IgD-negative memory B cell (primary cell): ENCODE data around the gene NPC1L1. TPM values are rescaled to one million over a fixed set of nuclear protein-coding genes. Genes with fewer than 3 reads are reported as not detected.

Source experiments
- H3K27ac Mint-ChIP-seq, 3 donors: one replicate each; pipeline ENCODE4 v1.8.0; 2020 to 2022; ENCODE audit warnings: mild to moderate bottlenecking in 3 of 3, mixed read lengths in 3 of 3, moderate library complexity in 1 of 3
- H3K27me3 Mint-ChIP-seq: one replicate; pipeline ENCODE4 v1.8.0; 2021; ENCODE audit warnings: mixed read lengths
- H3K36me3 Mint-ChIP-seq: one replicate; pipeline ENCODE4 v1.8.0; 2020; ENCODE audit warnings: mild to moderate bottlenecking, mixed read lengths
- H3K4me1 Mint-ChIP-seq, 3 donors: one replicate each; pipeline ENCODE4 v1.8.0; 2020 to 2022; ENCODE audit warnings: mixed read lengths in 3 of 3, mild to moderate bottlenecking in 1 of 3
- H3K4me3 Mint-ChIP-seq, 4 donors: one replicate each; pipeline ENCODE4 v1.8.0; 2020 to 2022; ENCODE audit warnings: mild to moderate bottlenecking in 4 of 4, mixed read lengths in 4 of 4, moderate library complexity in 3 of 4
- H3K9me3 Mint-ChIP-seq, 3 donors: one replicate each; pipeline ENCODE4 v1.8.0; 2020 to 2021; ENCODE audit warnings: mixed read lengths in 3 of 3, mild to moderate bottlenecking in 1 of 3
- polyA plus RNA-seq: library from polyadenylated mRNA; unstranded; fragments of 300-500 nt; fragmentation: Illumina TruSeq; gene quantifications from one replicate; pipeline ENCODE4 v1.2.3, GENCODE V29; 2021

The NPC1L1 gene
- polyA plus RNA-seq, result not detected

GRCh38 chr7:44541028-44541869 is at the start of gene NPC1L1:
Gene NPC1L1 (minus strand): TSS chr7:44541330. CDS start chr7:44541259, 71 bp downstream.
- H3K4me3 Mint-ChIP-seq, result no peak within 1 kb of the TSS
- peaks cover 9% of the 10 kb centered on the region for H3K27me3 Mint-ChIP-seq
- H3K4me1 Mint-ChIP-seq, result no peaks in the 10 kb centered on the region
- H3K9me3 Mint-ChIP-seq, result no peaks in the 10 kb centered on the region
- peak within 1 kb of the TSS in 1 of 3 donors; percentile 50 for H3K27ac Mint-ChIP-seq
- peaks cover 5% of the 10 kb centered on the region for H3K36me3 Mint-ChIP-seq

GRCh38 chr7:44590910-44591309 is 49.8 kb upstream of the NPC1L1 start:
- peaks cover 3% of the 10 kb centered on the region for H3K27me3 Mint-ChIP-seq
- H3K4me1 Mint-ChIP-seq, result peaks cover 0 to 6% (median 6%) of the 10 kb centered on the region in 3 donors
- no peak overlapping the region for H3K4me3 Mint-ChIP-seq
- H3K27ac Mint-ChIP-seq, result no peak overlapping the region
- no peaks in the 10 kb centered on the region for H3K36me3 Mint-ChIP-seq
- no peaks in the 10 kb centered on the region for H3K9me3 Mint-ChIP-seq

DNA sequence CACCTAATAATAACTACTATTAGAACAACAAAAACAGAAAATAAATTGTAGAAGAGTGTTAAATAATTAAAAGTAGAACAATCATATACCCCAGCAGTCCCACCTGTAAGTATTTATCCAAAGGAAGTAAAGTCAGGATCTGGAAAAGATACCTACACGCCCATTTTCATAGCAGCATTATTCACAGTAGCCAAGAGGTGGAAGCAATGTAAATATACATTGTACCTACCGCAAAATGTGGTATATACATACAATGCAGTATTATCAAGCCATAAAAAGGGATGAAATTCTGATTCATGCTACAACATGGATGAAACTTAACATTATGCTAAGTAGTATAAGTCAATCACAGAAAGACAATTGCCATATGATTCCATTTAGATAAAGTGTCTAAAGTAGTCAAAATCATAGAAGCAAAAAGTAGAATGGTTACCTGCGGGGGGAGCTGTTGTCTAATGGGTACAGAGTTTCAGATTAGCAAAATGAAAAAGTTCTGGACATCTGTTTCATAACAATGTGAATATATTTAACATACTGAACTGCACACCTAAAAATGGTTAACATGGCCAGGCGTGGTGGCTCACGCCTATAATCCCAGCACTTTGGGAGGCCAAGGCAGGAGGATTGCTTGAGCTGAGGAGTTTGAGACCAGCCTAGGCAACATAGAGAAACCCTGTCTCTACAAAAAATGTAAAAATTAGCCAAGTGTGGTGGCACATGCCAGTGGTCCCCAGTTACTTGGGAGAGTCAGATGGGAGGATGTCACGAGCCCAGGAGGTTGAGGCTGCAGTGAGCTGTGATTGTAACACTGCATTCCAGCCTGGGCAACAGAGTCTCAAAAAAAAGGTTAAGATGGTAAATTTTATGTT is 46.9 kb upstream of the NPC1L1 start:
- no peaks in the 10 kb centered on the region for H3K9me3 Mint-ChIP-seq
- no peaks in the 10 kb centered on the region for H3K36me3 Mint-ChIP-seq
- peaks cover under 1% of the 10 kb centered on the region for H3K27me3 Mint-ChIP-seq
- H3K4me1 Mint-ChIP-seq, result peaks cover 0 to 6% (median 6%) of the 10 kb centered on the region in 3 donors
- H3K4me3 Mint-ChIP-seq, result peak overlapping the region in 1 of 4 donors; percentile 6
- peak overlapping the region in 2 of 3 donors; percentile 2 to 14 for H3K27ac Mint-ChIP-seq

- Mint-ChIP-seq H3K4me3 (peak overlapping the region; percentile 90 to 98 (median 94)), H3K27me3 (no peaks in the 10 kb centered on the region), H3K36me3 (peaks cover 2% of the 10 kb centered on the region), H3K27ac (peak overlapping the region; percentile 94 to 97 (median 95)), H3K4me1 (peaks cover 11 to 30% (median 17%) of the 10 kb centered on the region in 3 donors), H3K9me3 (no peaks in the 10 kb centered on the region)
These were observed 42.2 kb upstream of the NPC1L1 start for GRCh38 chr7:44583146-44583865.

DNA sequence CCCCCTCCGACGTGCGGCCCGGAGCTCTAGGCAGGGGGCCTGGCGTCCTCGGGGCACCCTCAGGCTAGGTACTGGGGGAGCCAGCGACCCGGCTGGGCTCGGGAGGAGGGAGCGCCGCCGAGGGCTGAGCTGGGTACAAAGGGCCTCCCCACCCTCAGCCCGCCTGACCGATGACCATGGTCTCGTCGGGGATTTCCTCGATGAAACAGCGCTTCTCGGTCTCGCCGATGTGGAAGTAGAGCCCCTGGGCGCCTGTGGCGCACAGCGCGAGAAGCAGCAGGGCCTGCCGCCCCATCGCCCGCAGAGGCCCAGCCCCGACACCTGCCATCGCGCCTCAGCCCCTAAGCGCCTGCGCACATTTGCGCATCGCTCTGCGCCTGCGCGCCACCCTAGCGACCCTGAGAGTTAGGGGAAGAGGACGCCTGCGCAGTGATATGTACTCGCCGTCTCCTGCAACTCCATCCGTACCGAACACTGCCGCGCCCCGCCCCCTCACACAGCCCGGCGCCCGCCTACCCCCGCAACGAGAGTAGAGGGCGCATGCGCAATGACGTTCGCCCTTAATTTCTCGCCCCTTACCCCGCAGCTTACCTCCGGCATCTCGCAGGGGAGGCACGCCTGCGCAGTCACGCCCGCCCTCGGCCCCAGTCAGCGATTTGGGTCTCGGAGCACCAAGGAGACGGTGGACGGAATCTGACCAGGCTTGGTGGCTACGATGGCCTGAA is 40.9 kb upstream of the NPC1L1 start, which contains the start of gene TMED4:
Gene TMED4, minus strand, starts transcription at position 353 of the 725 bp plus-strand sequence. Its CDS starts 25 bp downstream, at position 328.
- Mint-ChIP-seq H3K4me1 (peaks cover 11 to 24% (median 12%) of the 10 kb centered on the region in 3 donors), H3K27me3 (no peaks in the 10 kb centered on the region), H3K36me3 (peaks cover 2% of the 10 kb centered on the region), H3K9me3 (no peaks in the 10 kb centered on the region), H3K27ac (peak within 1 kb of the TSS; percentile 94 to 97 (median 95)), H3K4me3 (peak within 1 kb of the TSS; percentile 90 to 98 (median 94))

DNA sequence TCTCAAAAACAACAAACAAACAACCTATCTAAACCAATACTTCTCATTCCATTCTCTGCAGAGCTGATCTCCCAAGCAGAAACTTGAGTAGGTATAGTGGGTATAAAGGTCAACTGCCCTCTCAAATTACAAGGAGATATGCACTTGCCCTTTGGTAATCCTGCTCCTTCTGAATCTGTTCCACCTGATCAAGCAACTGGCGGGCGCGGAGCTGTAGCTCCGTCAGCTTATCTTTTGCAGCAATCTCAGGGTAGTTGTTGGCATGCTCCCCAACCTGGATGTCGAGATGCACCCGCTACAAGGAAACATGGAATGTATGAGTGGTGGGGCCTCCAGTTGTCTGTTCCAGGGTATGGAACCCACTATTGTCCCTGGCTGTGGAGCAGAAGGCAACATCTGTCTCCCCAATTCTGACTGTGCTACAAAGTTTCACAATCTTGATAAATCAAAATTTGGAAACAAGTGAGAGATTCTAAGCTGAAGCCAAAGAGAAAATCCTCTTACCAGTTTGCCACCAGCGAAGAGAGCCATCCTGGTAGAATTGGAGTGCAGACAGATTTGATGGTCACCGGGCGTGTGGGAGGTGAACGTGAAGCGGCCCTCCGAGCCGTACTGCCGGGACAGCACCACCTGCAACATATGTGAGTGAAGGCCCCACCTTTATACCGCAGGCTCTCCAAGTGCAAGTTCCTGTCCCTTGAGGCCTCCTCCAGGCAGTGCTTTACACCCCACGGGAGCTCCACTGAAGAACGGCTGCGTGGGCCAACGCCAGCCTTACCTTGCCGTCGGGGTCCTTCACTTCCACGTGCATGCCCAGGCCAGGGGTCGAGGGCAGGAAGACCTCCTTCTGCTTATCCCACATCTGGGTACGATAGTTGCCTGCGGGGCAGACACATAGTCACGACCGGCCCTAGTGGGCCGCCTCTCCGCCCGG is 40.1 kb upstream of the NPC1L1 start:
- Mint-ChIP-seq H3K36me3 (peaks cover 2% of the 10 kb centered on the region), H3K4me3 (peak overlapping the region; percentile 90 to 98 (median 94)), H3K9me3 (no peaks in the 10 kb centered on the region), H3K27ac (peak overlapping the region; percentile 94 to 97 (median 95)), H3K27me3 (no peaks in the 10 kb centered on the region), H3K4me1 (peaks cover 11 to 24% (median 13%) of the 10 kb centered on the region in 3 donors)

DNA sequence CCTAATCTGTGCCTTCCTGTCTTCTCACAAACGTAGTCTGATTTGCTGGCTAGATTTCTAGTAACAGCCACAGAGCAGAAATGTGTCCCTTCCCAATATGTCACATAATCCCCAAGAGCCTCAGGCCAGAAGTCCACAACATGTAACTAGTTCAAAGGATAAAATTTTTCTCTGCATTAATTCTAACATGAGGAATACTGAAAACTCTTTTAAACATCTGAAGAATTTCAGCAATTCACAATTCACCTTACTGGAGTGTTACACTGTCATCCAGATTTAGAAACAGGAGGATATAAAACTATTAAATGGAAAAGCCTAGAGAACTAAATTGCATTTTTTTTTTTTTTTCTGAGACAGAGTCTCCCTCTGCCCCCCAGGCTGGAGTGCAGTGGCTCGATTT is 35.1 kb upstream of the NPC1L1 start:
- Mint-ChIP-seq H3K36me3 (peaks cover 3% of the 10 kb centered on the region), H3K4me1 (peaks cover 27 to 31% (median 29%) of the 10 kb centered on the region in 3 donors), H3K9me3 (no peaks in the 10 kb centered on the region), H3K27me3 (no peaks in the 10 kb centered on the region), H3K27ac (peak overlapping the region; percentile 45 to 56 (median 48)), H3K4me3 (peak overlapping the region in 3 of 4 donors; percentile 27 to 99 (median 67))

DNA sequence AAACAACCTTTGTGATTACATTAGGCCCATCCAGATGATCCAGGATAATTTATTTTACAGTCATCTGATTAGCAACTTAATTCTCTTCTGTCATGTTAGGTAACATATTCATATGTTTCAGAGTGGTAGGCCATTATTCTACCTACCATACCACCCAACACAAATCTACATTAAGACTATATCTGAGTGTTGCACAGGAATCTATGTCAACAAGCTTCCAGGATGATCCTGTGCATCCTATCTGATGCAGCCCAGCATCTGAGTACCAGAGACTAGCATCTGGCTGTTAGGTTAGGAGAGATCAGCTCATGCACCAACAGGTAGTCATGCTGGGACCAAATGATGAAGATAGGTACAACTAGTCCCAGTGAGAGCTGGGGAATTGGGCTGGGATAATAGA is 33.9 kb upstream of the NPC1L1 start:
- Mint-ChIP-seq H3K9me3 (no peaks in the 10 kb centered on the region), H3K4me3 (peak overlapping the region; percentile 90 to 99 (median 98)), H3K27ac (peak overlapping the region; percentile 87 to 96 (median 96)), H3K4me1 (peaks cover 21 to 26% (median 21%) of the 10 kb centered on the region in 3 donors), H3K27me3 (no peaks in the 10 kb centered on the region), H3K36me3 (peaks cover 3% of the 10 kb centered on the region)

DNA sequence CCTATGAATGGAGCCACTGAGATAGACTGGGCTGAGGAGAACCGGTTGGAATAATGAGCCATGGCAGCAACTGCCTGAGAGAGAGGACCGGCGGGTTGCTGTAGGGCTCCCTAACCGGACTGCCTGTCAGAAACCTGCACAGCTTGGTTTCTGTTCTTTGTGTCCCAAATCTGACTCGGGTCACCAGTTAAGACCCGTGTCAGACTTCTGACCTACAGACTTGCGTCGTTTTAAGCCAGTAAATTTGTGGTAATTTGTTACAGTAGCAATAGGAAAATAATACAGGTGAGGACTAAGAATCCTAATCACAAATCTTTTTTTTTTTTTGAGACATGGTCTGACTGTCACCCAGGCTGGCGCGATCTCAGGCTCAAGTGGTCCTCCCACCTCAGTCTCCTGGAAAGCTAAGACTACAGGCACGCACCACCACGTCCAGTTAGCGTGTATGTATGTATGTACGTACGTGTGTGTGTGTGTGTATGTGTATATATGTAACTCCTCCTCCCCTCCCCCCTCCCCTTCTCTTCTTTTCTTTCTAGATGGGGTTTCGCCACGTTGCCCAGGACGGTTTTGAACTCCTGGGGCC is 33.2 kb upstream of the NPC1L1 start:
- H3K27me3 Mint-ChIP-seq, result no peaks in the 10 kb centered on the region

GRCh38 chr7:44573464-44574286 is 32.5 kb upstream of the NPC1L1 start, which contains the start of gene DDX56:
Gene DDX56 (minus strand): TSS chr7:44573908. CDS start chr7:44573895, 13 bp downstream.
- Mint-ChIP-seq H3K4me3 (peak within 1 kb of the TSS; percentile 90 to 99 (median 98)), H3K36me3 (peaks cover 1% of the 10 kb centered on the region), H3K27me3 (no peaks in the 10 kb centered on the region), H3K9me3 (no peaks in the 10 kb centered on the region), H3K4me1 (peaks cover 10 to 24% (median 18%) of the 10 kb centered on the region in 3 donors), H3K27ac (peak within 1 kb of the TSS; percentile 96 to 99 (median 96))

More for the DNA sequence above, 33.2 kb upstream of the NPC1L1 start:
- Mint-ChIP-seq H3K4me1 (peaks cover 15 to 24% (median 18%) of the 10 kb centered on the region in 3 donors), H3K9me3 (no peaks in the 10 kb centered on the region), H3K36me3 (peaks cover 1% of the 10 kb centered on the region), H3K27ac (peak overlapping the region; percentile 96 to 99 (median 96)), H3K4me3 (peak overlapping the region; percentile 90 to 99 (median 98))

DNA sequence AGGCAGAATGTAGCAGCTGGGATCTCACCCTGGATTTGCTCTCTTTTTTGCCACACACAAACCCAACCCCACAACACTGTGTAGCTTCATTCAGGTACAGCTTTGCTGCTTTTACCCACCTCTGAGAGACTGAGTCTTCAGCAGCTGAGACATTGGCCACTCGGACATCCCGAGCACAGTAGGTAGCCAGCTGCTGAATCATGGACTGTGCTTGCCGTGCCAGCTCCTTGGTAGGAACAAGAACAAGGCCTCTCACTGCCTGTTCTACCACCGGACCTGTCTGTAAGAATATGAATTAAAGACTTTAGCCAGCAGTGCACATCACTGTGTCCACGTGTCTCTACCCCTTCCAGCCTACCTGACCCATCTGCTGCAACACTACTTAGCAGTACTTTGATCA is 31.6 kb upstream of the NPC1L1 start:
- Mint-ChIP-seq H3K4me3 (peak overlapping the region; percentile 90 to 99 (median 98)), H3K36me3 (peaks cover 1% of the 10 kb centered on the region), H3K9me3 (no peaks in the 10 kb centered on the region), H3K27me3 (no peaks in the 10 kb centered on the region), H3K4me1 (peaks cover 10 to 24% (median 18%) of the 10 kb centered on the region in 3 donors), H3K27ac (peak overlapping the region; percentile 96 to 99 (median 96))

DNA sequence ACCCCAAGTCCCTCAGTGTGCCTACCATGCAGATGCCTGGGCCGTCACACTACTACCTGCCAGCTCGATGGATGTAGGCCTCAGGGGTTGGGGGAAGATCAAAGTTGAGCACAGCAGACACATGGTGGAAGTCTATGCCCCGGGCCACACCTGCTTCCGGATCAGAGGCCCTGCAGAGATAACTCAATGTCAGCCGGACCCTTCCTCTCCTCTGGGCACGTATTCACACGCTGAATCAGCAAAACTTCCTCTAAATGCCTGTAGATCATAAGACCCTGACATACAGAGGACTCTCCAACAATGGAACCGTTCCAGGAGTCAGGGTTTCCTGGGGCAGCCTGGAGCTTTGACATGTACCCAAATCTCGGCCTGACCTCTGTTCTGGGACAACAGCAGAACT is 28.8 kb upstream of the NPC1L1 start:
- Mint-ChIP-seq H3K27me3 (no peaks in the 10 kb centered on the region), H3K4me1 (peaks cover 15 to 18% (median 16%) of the 10 kb centered on the region in 3 donors), H3K9me3 (no peaks in the 10 kb centered on the region), H3K36me3 (peaks cover 1% of the 10 kb centered on the region), H3K4me3 (no peak overlapping the region), H3K27ac (no peak overlapping the region)
